Parathyroid adenoma (tissue), 2 donors: Measurements from ENCODE around the gene RXFP4.

ENCODE experiments used
- H2AFZ ChIP-seq: fragments of 300-600 bp; sonication (generic); one replicate; pipeline ENCODE4 v1.7.0; 2017; ENCODE audit warnings: antibody characterized with exemption, mild to moderate bottlenecking
- H3K27ac ChIP-seq: fragments of 300-600 bp; sonication (generic); one replicate; pipeline ENCODE4 v1.7.0; 2017
- H3K27me3 ChIP-seq: fragments of 300-600 bp; sonication (generic); one replicate; pipeline ENCODE4 v1.7.0; 2017; ENCODE audit warnings: low read length; ENCODE audit not compliant: control insufficient read depth, insufficient read depth
- H3K36me3 ChIP-seq: fragments of 300-600 bp; sonication (generic); one replicate; pipeline ENCODE4 v1.7.0; 2017; ENCODE audit warnings: low read length; ENCODE audit not compliant: control insufficient read depth, insufficient read depth
- H3K4me1 ChIP-seq: fragments of 300-600 bp; sonication (generic); one replicate; pipeline ENCODE4 v1.7.0; 2017; ENCODE audit warnings: control low read depth
- H3K4me2 ChIP-seq: fragments of 300-600 bp; sonication (generic); one replicate; pipeline ENCODE4 v1.7.0; 2017; ENCODE audit warnings: low read length
- H3K4me3 ChIP-seq: fragments of 300-600 bp; sonication (generic); one replicate; pipeline ENCODE4 v1.7.0; 2017; ENCODE audit warnings: low read depth, low read length
- H3K79me2 ChIP-seq: fragments of 300-600 bp; sonication (generic); one replicate; pipeline ENCODE4 v1.7.0; 2017; ENCODE audit warnings: control low read depth
- H3K9ac ChIP-seq: fragments of 300-600 bp; sonication (generic); one replicate; pipeline ENCODE4 v1.7.0; 2017; ENCODE audit warnings: mild to moderate bottlenecking
- H3K9me3 ChIP-seq: fragments of 300-600 bp; sonication (generic); one replicate; pipeline ENCODE4 v1.7.0; 2017; ENCODE audit warnings: low read length; ENCODE audit not compliant: control insufficient read depth
- CTCF ChIP-seq: fragments of 300-600 bp; sonication (generic); IDR thresholded peaks from one replicate; pipeline ENCODE4 v1.7.0; 2017; ENCODE audit warnings: antibody characterized with exemption, mild to moderate bottlenecking
- donor health status: primary hyperparathyroidism.

Gene RXFP4

GRCh38 chr1:155932487-155932886, 9.0 kb upstream of the RXFP4 start:
- H3K4me3 ChIP-seq: no peak overlapping the region
- H3K4me2 ChIP-seq: no peak overlapping the region
- no peak for TF ChIP-seq CTCF
- no peaks in the 10 kb centered on the region for H3K9me3 ChIP-seq
- H3K27ac ChIP-seq: no peak overlapping the region
- H3K27me3 ChIP-seq: no peaks in the 10 kb centered on the region
- H3K9ac ChIP-seq: no peak overlapping the region
- H3K79me2 ChIP-seq: peaks cover 22% of the 10 kb centered on the region
- H3K4me1 ChIP-seq: peaks cover 2% of the 10 kb centered on the region
- H2AFZ ChIP-seq: no peak overlapping the region
- H3K36me3 ChIP-seq: no peaks in the 10 kb centered on the region

GRCh38 chr1:155933591-155934096, 7.8 kb upstream of the RXFP4 start:
- TF ChIP-seq CTCF: no peak
- H3K27ac ChIP-seq: peak overlapping the region; percentile 91
- no peak overlapping the region for H3K9ac ChIP-seq
- no peaks in the 10 kb centered on the region for H3K36me3 ChIP-seq
- H3K4me3 ChIP-seq: peak overlapping the region; percentile 100
- H3K27me3 ChIP-seq: no peaks in the 10 kb centered on the region
- peak overlapping the region; percentile 99 for H3K4me2 ChIP-seq
- no peaks in the 10 kb centered on the region for H3K9me3 ChIP-seq
- peak overlapping the region; percentile 57 for H2AFZ ChIP-seq
- H3K79me2 ChIP-seq: peaks cover 22% of the 10 kb centered on the region
- peaks cover 2% of the 10 kb centered on the region for H3K4me1 ChIP-seq

GRCh38 chr1:155934097-155934935, 7.1 kb upstream of the RXFP4 start, which contains the start of gene KHDC4:
Gene KHDC4, minus strand, starts transcription at chr1:155934413. Its CDS starts 40 bp downstream, at chr1:155934373.
- Histone ChIP-seq H3K27me3 (no peaks in the 10 kb centered on the region), H3K4me2 (peak within 1 kb of the TSS; percentile 99), H3K79me2 (peaks cover 22% of the 10 kb centered on the region), H2AFZ (peak within 1 kb of the TSS; percentile 95), H3K9ac (peak within 1 kb of the TSS; percentile 28), H3K36me3 (no peaks in the 10 kb centered on the region), H3K4me1 (peaks cover 2% of the 10 kb centered on the region), H3K27ac (peak within 1 kb of the TSS; percentile 91), H3K4me3 (peak within 1 kb of the TSS; percentile 100), H3K9me3 (no peaks in the 10 kb centered on the region)
- no peak for TF ChIP-seq CTCF

- TF ChIP-seq CTCF: no peak
- peak overlapping the region; percentile 91 for H3K27ac ChIP-seq
- H3K4me1 ChIP-seq: peaks cover 2% of the 10 kb centered on the region
Observed at GRCh38 chr1:155934936-155935590, 6.4 kb upstream of the RXFP4 start.

More at GRCh38 chr1:155934936-155935590, 6.4 kb upstream of the RXFP4 start:
- no peaks in the 10 kb centered on the region for H3K27me3 ChIP-seq
- no peaks in the 10 kb centered on the region for H3K36me3 ChIP-seq
- H3K4me3 ChIP-seq: peak overlapping the region; percentile 100
- H3K4me2 ChIP-seq: peak overlapping the region; percentile 76
- H3K9ac ChIP-seq: peak overlapping the region; percentile 28
- no peaks in the 10 kb centered on the region for H3K9me3 ChIP-seq
- H2AFZ ChIP-seq: peak overlapping the region; percentile 95
- H3K79me2 ChIP-seq: peaks cover 22% of the 10 kb centered on the region
